Stimulated activated CD8-positive, alpha-beta memory T cell treated with anti-CD3 and anti-CD28 coated beads, Interleukin-12 subunit alpha, Interleukin-12 subunit beta, amount 100 ng/mL, for 4 hours (primary cell): Measurements from ENCODE around the gene CFH.
"Not testable (repeated sequence)": the region's sequence is repeated elsewhere in the genome, so short reads cannot be mapped to it uniquely, and the experiment has no call there.

ENCODE experiments used
- DNase-seq: peaks from one replicate; pipeline ENCODE4 v3.0.0-alpha.2; 2020; ENCODE audit warnings: low read depth

The CFH gene

GRCh38 chr1:196651637-196652215, at the start of gene CFH:
Gene CFH (plus strand): TSS chr1:196652043. CDS start chr1:196652118, 75 bp downstream.
- no peak for DNase-seq

DNA sequence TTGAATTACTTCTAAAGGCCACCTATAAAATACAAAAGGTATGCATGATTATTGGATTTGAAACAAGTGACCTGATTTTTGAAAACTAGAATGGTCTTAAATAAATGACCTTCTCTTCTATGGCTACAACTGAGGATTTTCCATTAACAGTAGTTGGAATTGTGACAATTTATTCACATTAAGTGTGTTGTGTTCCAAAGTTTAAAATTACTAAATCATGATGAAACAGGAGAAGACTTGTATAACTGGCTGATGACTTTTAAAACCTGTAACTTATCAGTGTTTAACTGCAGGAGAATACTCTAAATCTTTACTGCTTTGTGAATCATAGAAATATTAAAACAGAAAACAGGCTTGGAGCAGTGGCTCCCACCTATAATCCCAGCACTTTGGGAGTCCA, 48.2 kb upstream of the CFH start:
- DNase-seq: no peak

DNA sequence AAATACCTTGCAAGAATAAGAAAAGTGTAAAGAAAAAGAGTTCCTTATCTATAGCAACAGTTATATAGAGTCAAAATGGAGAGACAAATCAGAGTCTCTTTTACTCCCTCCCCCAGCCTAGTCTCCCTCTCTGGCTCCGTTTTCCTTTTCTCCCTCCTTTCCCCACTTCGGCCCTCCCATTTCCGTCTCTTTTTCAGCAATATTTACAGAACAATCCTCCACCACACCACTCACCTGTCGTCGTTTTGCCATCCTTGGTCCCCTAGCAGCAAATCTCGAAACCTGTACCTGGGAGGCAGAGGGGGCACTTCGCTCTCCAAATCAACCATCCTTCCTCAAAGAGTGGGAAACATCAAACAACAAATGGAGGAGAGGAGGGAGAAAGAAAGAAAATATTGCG, 43.9 kb upstream of the CFH start:
- DNase-seq: no peak

DNA sequence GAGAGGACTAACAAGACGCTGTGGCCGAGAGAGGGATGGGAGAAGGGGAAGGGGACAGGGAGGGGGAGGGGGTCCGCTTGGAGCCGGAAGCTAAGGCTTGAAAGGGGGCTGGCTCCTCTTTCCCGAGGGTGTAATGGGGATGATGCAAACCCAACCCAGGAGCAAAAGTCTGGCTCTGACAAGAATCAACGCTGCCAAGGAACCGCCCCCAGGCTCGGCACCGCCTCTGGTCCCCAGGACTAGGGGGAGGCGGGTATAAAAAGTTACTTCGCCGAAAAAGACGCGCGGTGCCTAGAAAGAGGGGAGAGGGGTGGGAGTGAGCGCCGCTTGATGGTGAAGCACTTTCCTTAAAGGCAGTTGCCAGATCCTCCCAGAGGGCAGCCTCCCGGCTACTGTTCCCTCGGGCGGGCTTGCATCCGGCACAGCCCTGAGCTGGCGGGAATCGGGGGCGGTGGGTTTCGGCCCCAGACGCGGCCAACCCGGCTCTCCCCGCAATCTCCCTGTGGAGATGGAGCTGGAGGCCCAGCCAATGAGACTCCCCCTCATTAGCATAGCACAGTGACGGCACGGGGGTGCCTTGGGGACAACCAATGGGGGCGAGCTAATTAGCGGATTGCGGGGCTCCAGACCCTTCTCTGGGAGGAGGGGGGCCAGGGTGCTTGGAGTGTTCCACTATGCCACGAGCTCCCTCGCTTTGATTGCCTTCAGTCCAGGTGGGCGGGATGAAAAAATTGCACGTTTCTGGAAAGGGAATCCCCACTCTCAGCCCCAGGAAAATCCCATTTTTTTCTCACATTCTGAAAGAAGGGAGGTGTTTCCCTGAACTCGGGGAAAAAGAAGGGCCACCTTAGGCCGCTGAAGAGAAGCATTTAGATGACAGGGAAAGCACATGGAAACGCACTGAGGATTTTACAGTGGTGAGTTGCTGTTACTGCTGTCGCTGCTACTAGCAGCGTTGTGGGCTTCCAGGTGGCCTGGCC, 43.2 kb upstream of the CFH start, which contains the start of gene KCNT2:
TSS of gene KCNT2 (minus strand) at position 51 of the 980 bp plus-strand sequence. CDS start 131 bp downstream, outside the sequence.
- no peak for DNase-seq

GRCh38 chr1:196609370-196609737, 42.5 kb upstream of the CFH start:
- DNase-seq: no peak

GRCh38 chr1:196611873-196612272, 40.0 kb upstream of the CFH start:
- no peak for DNase-seq

GRCh38 chr1:196619721-196620120, 32.1 kb upstream of the CFH start:
- DNase-seq: no peak

GRCh38 chr1:196623079-196623478, 28.8 kb upstream of the CFH start:
- no peak for DNase-seq

GRCh38 chr1:196628838-196629237, 23.0 kb upstream of the CFH start:
- no peak for DNase-seq

- no peak for DNase-seq
These were observed 14.2 kb upstream of the CFH start for GRCh38 chr1:196637606-196638005.

DNA sequence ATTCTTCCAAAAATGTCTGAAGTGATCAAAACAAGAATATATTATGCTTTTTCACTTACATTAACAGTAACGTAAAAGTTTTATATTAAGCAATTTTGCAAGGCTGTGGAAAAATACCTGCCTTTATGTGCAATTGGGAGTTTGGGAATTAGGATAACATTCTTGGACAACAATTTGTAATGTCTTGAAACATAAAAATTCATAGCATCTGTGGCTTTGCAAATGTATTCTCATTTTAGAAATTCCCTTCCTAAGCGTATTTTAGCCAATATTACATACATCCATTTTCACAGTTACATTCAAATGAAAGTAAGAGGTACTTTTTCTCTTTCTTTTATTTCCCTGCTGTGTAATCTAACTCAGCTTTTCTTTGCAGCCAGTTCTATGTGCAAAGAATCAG, 13.4 kb upstream of the CFH start:
- no peak for DNase-seq

DNA sequence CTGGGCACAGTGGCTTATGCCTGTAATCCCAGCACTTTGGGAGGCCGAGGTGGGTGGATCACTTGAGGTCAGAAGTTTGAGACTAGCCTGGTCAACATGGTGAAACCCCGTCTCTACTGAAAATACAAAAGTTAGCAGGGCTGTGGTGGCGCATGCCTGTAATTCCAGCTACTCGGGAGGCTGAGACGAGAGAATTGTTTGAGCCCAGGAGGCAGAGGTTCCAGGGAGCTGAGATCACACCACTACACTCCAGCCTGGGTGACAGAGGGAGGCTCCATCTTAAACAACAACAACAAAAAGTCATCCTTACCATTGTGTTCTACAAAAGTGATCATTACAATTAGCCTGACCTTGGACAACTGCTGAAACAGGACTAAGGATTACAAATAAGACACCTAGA, 12.6 kb upstream of the CFH start:
- DNase-seq: not testable (repeated sequence)

- DNase-seq: no peak
These were observed 10.9 kb upstream of the CFH start for GRCh38 chr1:196640976-196641375.

DNA sequence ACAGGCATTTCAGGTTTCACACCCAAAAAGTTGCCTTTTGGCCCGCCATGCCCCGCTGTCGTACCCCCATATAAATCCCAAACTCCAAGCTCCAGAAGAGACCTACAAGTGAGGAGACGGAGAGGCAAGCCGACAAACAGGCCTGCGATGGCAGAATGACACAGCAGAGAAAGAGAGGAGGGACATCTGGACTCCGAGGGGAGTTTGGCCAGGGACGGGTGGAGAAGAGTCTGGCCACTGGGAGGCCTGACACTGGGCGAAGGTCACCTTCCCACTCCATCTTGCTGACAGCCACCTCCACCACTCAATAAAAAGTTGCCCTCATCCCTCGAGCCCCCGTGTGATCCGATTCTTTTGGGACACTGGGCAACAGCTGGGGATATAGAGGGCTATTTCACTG, 1.9 kb upstream of the CFH start:
- no peak for DNase-seq

DNA sequence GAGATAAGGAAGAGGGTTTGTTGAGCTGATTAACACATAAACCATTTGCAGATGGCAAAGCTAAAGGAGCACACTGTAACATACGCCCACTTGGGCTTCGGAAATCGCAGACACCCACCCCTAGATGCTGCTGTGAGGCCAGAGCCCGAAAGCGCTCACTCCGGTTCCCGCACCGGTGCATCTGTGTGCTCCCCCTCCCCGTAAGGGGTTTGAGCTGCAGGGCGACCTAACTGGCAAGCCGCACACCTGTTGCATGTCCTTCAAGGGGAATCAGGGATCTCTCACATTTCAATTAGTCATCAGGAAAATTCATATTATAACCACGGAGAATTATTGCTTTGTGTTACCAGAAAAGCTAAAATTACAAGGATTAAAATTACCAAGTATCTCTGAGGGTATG, 1.4 kb upstream of the CFH start:
- DNase-seq: no peak

- no peak for DNase-seq
These were observed 764 bp upstream of the CFH start for GRCh38 chr1:196651079-196651478.

GRCh38 chr1:196654271-196654670, 2.4 kb downstream of the CFH start:
- no peak for DNase-seq

- DNase-seq: no peak
These were observed 3.2 kb downstream of the CFH start for GRCh38 chr1:196655071-196655470.

GRCh38 chr1:196655494-196655893, 3.7 kb downstream of the CFH start:
- DNase-seq: no peak

GRCh38 chr1:196659471-196659870, 7.6 kb downstream of the CFH start:
- DNase-seq: no peak

DNA sequence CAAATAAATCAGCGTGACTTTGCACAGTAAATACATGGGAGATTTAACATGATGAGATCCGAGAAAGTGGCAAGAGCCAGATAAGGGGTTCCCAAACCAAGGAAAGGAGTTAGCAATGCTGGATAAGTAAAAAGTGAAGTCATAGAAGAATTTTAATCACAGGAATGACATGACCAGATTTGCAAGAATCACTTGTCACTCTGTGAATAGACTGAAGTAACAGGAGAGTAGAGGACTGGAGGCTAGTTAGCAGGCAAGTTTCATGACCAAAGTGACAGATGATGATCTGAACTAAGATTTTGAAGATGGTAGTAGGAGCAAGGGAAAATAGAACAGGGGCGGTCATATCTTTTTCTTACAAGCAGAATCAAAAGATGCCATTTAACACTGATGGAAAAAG, 8.4 kb downstream of the CFH start:
- no peak for DNase-seq

DNA sequence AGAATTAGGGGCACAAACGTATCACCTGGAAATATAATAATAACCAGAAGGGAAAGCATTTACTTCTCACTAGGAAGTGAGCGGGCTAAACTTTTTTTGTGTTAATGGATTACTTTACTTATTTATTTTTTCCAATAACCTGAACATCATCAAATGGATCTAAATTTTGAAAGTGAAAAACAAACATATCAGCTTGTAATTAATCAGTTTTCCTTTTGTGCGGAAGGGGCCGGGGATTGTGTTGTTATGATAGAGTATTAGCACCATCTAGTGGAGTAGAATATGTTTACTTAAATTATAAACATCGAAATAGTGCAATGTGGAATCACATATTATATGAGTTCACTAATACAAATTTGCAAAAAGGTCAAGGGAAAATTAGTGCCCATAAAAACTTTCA, 9.0 kb downstream of the CFH start:
- DNase-seq: no peak

GRCh38 chr1:196661345-196661744, 9.5 kb downstream of the CFH start:
- DNase-seq: no peak

GRCh38 chr1:196667131-196667530, 15.3 kb downstream of the CFH start:
- no peak for DNase-seq
